Measurements from ENCODE around the gene NTM.

DNA sequence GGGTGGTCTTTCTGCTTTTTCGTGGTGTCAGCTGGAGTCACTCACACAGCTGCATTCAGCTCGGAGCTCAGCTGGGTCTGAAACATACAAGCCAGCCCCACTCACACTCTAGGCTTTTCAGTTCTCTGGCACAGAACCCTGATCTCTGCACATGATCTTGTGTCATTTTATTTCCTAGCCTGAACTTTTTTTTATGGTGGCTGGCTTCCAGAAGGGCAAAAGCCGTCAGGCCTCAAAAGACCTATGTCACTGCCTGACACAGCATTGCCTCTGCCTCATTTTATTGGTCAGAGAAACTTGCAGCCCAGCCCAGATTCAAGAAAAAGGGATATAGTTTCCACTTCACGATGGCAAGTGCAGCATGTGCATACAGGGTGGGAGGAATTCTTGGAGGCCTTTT is 117.8 kb downstream of the NTM start:
- TF ChIP-seq POLR2A (IDR thresholded peaks at IDR 0.05; ENCODE audit: low read depth, low read length) (no peak), POLR2AphosphoS5 (IDR thresholded peaks at IDR 0.05; ENCODE audit: low read depth, low read length) (no peak), POU2F2 (IDR thresholded peaks at IDR 0.05; ENCODE audit: low read depth, low read length) (no peak)

Data from GM12891 (cell line).